ENCODE data around the gene DLG2.

Gene DLG2

GRCh38 chr11:85385547-85385946 lies 241.6 kb downstream of the DLG2 start:
- Histone ChIP-seq H4K20me1 (ENCODE audit: insufficient read depth, low read length) (no peaks in the 10 kb centered on the region), H3K9me3 (replicated peaks; ENCODE audit: insufficient read depth, low read length) (no peaks in the 10 kb centered on the region), H3K9ac (ENCODE audit: low read length) (no peak overlapping the region), H3K4me1 (ENCODE audit: low read length) (no peaks in the 10 kb centered on the region), H3K27me3 (replicated peaks; ENCODE audit: insufficient read depth, low read length) (no peaks in the 10 kb centered on the region), H3F3A (ENCODE audit: insufficient read depth, low read length) (no peaks in the 10 kb centered on the region), H3K79me2 (ENCODE audit: low read length) (no peaks in the 10 kb centered on the region), H3K27ac (ENCODE audit: low read length) (no peak overlapping the region), H3K4me3 (ENCODE audit: low read length) (no peak overlapping the region), H2AFZ (ENCODE audit: low read length) (no peak overlapping the region), H3K4me2 (ENCODE audit: low read depth, low read length) (no peak overlapping the region), H3K9me2 (replicated peaks; ENCODE audit: insufficient read depth, low read length) (no peaks in the 10 kb centered on the region), H3K36me3 (replicated peaks; ENCODE audit: insufficient read depth, low read length) (no peaks in the 10 kb centered on the region)
- DNase-seq = no peak
- TF ChIP-seq CTCF (IDR thresholded peaks at IDR 0.05; ENCODE audit: low read length) = no peak

GRCh38 chr11:85385111-85385510 lies 242.0 kb downstream of the DLG2 start:
- TF ChIP-seq EZH2 (optimal IDR thresholded peaks at IDR 0.05; ENCODE audit: low read depth, low read length) (no peak), EZH2phosphoT487 (IDR thresholded peaks at IDR 0.05; ENCODE audit: low read length) (no peak), CTCF (IDR thresholded peaks at IDR 0.05; ENCODE audit: low read length) (no peak)
- H3K27ac ChIP-seq (ENCODE audit: low read length) = no peak overlapping the region
- H3K9me3 ChIP-seq (replicated peaks; ENCODE audit: insufficient read depth, low read length) = no peaks in the 10 kb centered on the region
- DNase-seq = no peak
- H3K27me3 ChIP-seq (replicated peaks; ENCODE audit: insufficient read depth, low read length) = no peaks in the 10 kb centered on the region
- no peak overlapping the region for H3K4me3 ChIP-seq (ENCODE audit: low read length)
- no peaks in the 10 kb centered on the region for H3K79me2 ChIP-seq (ENCODE audit: low read length)
- H3K4me2 ChIP-seq (ENCODE audit: low read depth, low read length) = no peak overlapping the region
- H2AFZ ChIP-seq (ENCODE audit: low read length) = no peak overlapping the region
- H3K36me3 ChIP-seq (replicated peaks; ENCODE audit: insufficient read depth, low read length) = no peaks in the 10 kb centered on the region
- no peak overlapping the region for H3K9ac ChIP-seq (ENCODE audit: low read length)
- H4K20me1 ChIP-seq (ENCODE audit: insufficient read depth, low read length) = no peaks in the 10 kb centered on the region
- no peaks in the 10 kb centered on the region for H3K9me2 ChIP-seq (replicated peaks; ENCODE audit: insufficient read depth, low read length)
- no peaks in the 10 kb centered on the region for H3K4me1 ChIP-seq (ENCODE audit: low read length)
- no peaks in the 10 kb centered on the region for H3F3A ChIP-seq (ENCODE audit: insufficient read depth, low read length)

GRCh38 chr11:85379066-85379465 lies 248.1 kb downstream of the DLG2 start:
- H2AFZ ChIP-seq (ENCODE audit: low read length) = no peak overlapping the region
- no peaks in the 10 kb centered on the region for H3K9me3 ChIP-seq (replicated peaks; ENCODE audit: insufficient read depth, low read length)
- DNase-seq = no peak
- no peak overlapping the region for H3K4me2 ChIP-seq (ENCODE audit: low read depth, low read length)
- H3F3A ChIP-seq (ENCODE audit: insufficient read depth, low read length) = no peaks in the 10 kb centered on the region
- H3K79me2 ChIP-seq (ENCODE audit: low read length) = no peaks in the 10 kb centered on the region
- no peaks in the 10 kb centered on the region for H4K20me1 ChIP-seq (ENCODE audit: insufficient read depth, low read length)
- no peaks in the 10 kb centered on the region for H3K4me1 ChIP-seq (ENCODE audit: low read length)
- no peaks in the 10 kb centered on the region for H3K27me3 ChIP-seq (replicated peaks; ENCODE audit: insufficient read depth, low read length)
- no peaks in the 10 kb centered on the region for H3K9me2 ChIP-seq (replicated peaks; ENCODE audit: insufficient read depth, low read length)
- H3K27ac ChIP-seq (ENCODE audit: low read length) = no peak overlapping the region
- no peaks in the 10 kb centered on the region for H3K36me3 ChIP-seq (replicated peaks; ENCODE audit: insufficient read depth, low read length)
- no peak overlapping the region for H3K9ac ChIP-seq (ENCODE audit: low read length)
- TF ChIP-seq CTCF (IDR thresholded peaks at IDR 0.05; ENCODE audit: low read length) = no peak
- no peak overlapping the region for H3K4me3 ChIP-seq (ENCODE audit: low read length)

- H3K79me2 ChIP-seq (ENCODE audit: low read length) = no peaks in the 10 kb centered on the region
- no peak overlapping the region for H3K27ac ChIP-seq (ENCODE audit: low read length)
- no peaks in the 10 kb centered on the region for H3K4me1 ChIP-seq (ENCODE audit: low read length)
These were observed 249.2 kb downstream of the DLG2 start for GRCh38 chr11:85377901-85378300.

More at GRCh38 chr11:85377901-85378300, 249.2 kb downstream of the DLG2 start:
- H4K20me1 ChIP-seq (ENCODE audit: insufficient read depth, low read length) = no peaks in the 10 kb centered on the region
- H3K9me2 ChIP-seq (replicated peaks; ENCODE audit: insufficient read depth, low read length) = no peaks in the 10 kb centered on the region
- H3K4me3 ChIP-seq (ENCODE audit: low read length) = no peak overlapping the region
- H3F3A ChIP-seq (ENCODE audit: insufficient read depth, low read length) = no peaks in the 10 kb centered on the region
- no peak overlapping the region for H2AFZ ChIP-seq (ENCODE audit: low read length)
- no peaks in the 10 kb centered on the region for H3K9me3 ChIP-seq (replicated peaks; ENCODE audit: insufficient read depth, low read length)
- no peak overlapping the region for H3K9ac ChIP-seq (ENCODE audit: low read length)
- no peak overlapping the region for H3K4me2 ChIP-seq (ENCODE audit: low read depth, low read length)
- no peak for DNase-seq
- no peaks in the 10 kb centered on the region for H3K36me3 ChIP-seq (replicated peaks; ENCODE audit: insufficient read depth, low read length)
- TF ChIP-seq EZH2phosphoT487 (IDR thresholded peaks at IDR 0.05; ENCODE audit: low read length) (no peak), CTCF (IDR thresholded peaks at IDR 0.05; ENCODE audit: low read length) (no peak), EZH2 (optimal IDR thresholded peaks at IDR 0.05; ENCODE audit: low read depth, low read length) (no peak)
- H3K27me3 ChIP-seq (replicated peaks; ENCODE audit: insufficient read depth, low read length) = no peaks in the 10 kb centered on the region

Data from MM.1S (cell line).